Posterior vena cava (tissue), 2 donors: ENCODE data around the gene MYO16. TPM values are rescaled to one million over a fixed set of nuclear protein-coding genes. Genes with fewer than 3 reads are reported as not detected.

Experiments used
- DNase-seq: peaks from one replicate; pipeline ENCODE4 v3.0.0-alpha.2; 2020; ENCODE audit warnings: low spot score
- intact Hi-C, 2 donors: fragments of 100-400 bp; cut with DNase I; formaldehyde crosslinking; loops; one replicate each; pipeline versions ENCODE4 v1.14.1 to v1.14.2; 2022 to 2023
- total RNA-seq, 2 donors: library from RNA; stranded (reverse); fragmentation: NEBNext Ultra II Directional; extraction: Animal tissue kit (Norgen Biotek cat#: 25700); gene quantifications; one replicate each; pipeline ENCODE4 v1.2.1, GENCODE V29; 2021
- donor health status: DM: yes; HTN: yes; CAD: no.
- donor health status: DM: yes; HTN: yes; CAD: no.

The MYO16 gene
- total RNA-seq, 2 donors from 2014 or later: 0.09 to 0.43 TPM

DNA sequence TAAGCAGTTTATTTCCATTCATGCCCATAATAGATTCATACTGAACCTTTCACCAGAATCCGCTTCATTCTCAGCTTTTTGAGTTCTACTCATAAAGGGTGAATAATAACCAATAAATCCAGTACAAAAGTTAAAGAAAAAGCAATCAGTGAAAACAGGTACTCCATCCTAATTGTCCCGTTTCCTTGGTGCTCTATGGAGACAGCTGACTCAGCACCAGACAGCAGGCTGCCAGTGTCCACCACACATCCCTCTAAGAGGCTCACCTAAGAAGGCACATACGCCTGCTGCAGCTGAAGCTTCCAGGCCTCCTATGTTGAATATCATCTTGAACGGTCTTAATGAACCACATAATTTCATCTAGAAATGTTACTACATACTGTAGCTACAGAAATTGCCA is 27.3 kb downstream of the MYO16 start:
- intact Hi-C loops: no loop called here
- DNase-seq: no peak

DNA sequence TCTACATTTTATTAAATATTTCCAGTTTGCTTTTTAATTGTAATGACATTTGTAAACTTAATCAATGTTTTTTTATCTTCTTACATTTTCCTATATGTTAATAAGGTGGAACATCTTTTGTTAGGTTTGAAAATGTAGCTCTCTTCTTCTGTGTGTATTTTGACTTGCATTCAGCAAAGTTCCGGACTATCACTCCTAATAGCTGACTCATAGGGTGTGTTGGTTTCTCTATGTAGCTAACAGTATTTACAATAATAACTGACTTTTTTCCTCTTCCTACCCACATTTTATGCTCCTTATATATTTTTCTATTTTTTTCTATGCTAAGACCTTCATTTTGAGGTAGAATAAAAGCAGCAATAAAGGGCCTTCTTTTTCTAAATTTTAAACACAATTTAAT is 28.1 kb downstream of the MYO16 start:
- DNase-seq: no peak
- intact Hi-C loops: no loop called here

DNA sequence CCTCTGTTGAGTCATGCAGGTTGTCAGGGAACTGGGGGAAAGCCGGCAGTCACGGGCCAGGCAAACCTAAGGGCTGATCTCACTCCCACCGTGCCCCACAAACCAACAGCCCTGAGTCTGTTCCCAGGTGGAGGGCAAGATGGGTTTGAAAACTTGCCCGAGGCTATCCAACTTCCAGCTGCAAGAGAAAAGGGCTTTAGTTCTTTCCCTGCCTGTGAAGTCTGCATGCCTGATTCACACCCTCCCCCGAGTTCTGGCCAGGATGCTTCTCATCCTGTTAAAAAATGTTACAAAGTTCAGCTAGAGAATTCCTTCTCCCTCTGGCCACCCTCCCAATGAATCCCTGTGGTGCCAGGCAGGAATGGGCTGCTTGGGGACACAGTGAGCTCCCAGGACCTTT is 33.1 kb downstream of the MYO16 start:
- intact Hi-C loops: no loop called here
- DNase-seq: no peak

DNA sequence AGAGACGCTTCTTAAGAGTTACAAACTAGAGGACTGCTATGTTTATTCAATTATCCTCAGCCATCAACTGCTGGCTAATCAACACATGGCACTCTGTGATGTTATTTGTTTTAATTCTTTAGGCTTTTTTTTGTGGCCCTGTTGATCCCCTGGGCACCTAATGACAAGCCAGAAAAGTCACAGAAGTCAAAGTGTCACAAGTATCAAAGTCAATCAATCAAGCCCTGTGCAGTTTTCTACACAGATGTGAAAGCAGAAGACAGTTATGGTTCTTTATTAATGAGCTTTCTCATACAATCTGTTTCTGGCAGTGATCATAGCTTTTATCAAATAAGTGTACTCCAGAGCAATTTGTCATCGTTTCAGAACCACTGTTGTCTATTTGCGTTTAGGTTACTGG is 34.3 kb downstream of the MYO16 start:
- no peak for DNase-seq
- intact Hi-C loops: no loop called here

DNA sequence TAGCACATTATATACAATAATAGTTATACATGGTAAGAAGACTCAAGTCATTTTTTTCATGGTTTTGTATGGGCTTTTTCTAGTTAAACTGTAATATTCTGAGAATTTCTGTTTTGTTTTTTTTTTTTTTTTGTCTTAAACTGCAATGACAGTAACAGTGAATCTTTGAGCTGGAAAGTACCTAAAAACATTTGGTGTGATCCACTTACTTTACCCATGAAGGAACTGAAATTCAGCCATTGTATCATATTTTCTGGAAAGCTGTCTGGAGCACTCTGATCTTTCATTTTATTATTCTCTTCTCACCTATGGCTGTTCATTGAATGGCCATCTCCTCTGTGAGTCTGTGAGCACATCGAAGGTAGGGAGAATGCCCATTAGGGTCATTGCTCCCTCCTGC is 37.8 kb downstream of the MYO16 start:
- intact Hi-C loops: no loop called here
- DNase-seq: no peak

DNA sequence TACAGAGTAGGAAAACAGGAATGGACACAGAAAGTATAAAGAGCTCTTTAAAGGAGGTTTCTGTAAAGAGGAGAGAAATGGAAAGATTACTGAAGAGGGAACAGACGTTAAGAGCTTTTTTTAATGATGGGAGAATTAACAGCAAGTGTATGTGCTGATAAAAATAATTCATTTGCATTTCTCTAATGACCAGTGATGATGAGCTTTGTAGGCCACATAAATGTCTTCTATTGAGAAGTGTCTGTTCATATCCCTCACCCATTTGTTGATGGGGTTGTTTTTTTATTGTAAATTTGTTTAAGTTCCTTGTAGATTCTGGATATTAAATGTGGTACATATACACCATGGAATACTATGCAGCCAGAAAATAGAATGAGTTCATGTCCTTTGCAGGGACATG is 40.0 kb downstream of the MYO16 start:
- DNase-seq: no peak

GRCh38 chr13:108674346-108674745 is 44.9 kb downstream of the MYO16 start:
- no peak for DNase-seq
- intact Hi-C loops: no loop called here

More for the DNA sequence above, 40.0 kb downstream of the MYO16 start:
- intact Hi-C loops: no loop called here

GRCh38 chr13:108674771-108675170 is 45.4 kb downstream of the MYO16 start:
- intact Hi-C loops: no loop called here
- no peak for DNase-seq

DNA sequence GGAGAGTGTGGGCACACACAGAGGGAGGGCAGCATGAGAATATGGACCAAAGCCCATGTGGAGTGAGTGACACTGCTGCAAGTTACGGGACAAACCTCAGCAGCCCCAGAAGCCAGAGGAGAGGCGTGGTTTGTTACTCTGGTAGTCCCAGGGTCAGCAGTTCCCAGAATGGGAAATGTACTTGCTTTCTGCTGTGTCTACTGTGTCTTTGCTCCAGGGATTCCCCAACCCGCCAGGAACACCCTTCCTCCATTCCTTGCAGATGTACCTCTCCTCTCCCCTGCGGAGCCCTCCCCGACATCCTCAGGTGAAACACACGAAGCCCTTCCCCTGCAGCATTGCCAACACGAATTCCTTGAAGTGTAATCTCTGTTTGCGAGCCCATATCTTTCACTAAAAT is 47.2 kb downstream of the MYO16 start:
- intact Hi-C loops: no loop called here
- no peak for DNase-seq

DNA sequence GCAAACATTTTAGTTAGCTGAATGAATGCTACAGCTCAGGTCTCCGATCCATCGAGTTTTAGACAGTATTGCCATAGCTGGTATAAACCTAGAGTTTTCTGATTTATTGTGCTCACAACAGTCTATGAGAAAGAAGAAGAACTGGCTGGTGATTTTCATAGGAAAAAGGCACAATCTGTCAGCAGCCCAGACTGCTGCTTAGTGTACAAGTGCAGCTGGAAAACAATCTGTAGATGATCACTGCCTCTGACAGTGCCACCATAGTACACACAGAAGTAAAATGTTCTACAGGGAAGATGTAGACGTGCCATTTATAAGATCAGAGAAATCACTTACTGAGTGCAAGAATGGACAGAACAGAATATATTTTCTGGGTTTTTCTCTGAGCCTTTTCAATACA is 48.4 kb downstream of the MYO16 start:
- no peak for DNase-seq
- intact Hi-C loops: no loop called here

DNA sequence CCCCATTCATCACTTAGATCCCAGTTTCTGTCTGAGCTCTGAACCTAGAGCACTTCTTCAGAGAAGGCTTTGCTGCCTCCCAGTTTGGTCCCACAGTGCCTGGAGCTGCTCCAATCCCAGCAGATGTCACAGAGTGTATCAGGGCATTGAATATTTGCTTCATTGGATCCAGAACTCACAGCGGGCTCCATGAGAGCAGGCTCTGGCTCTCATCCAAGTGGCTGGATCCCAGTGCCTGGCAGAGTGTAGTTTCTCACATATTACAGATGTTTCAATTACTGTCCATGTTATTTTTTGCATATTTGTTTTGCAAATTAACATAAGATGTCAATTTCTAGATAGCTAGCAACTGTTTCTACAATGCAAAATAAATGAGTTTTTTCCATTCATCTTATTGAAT is 50.6 kb downstream of the MYO16 start:
- intact Hi-C loops: no loop called here

GRCh38 chr13:108681986-108682575 is 52.7 kb downstream of the MYO16 start:
- DNase-seq: no peak
- intact Hi-C loops: no loop called here

More for the DNA sequence above, 50.6 kb downstream of the MYO16 start:
- no peak for DNase-seq

DNA sequence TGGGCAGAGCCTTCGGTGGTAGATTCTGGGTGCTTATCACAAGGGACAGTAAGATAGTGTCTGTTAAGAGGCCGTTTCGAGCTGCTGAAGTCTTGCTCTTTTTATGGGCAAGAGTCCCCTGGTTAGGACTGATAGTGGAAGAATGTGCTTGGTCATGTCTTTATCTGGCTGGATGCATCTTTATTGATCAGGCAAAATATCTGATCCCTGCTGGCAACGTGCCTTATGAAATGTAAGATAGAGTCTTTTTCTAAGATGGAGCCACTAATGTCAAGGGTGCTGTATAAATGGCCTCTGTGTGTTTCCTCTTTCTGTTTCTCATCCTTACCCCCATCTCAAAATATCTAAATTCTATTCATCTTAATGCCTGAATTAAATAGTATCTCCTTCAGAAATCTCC is 53.3 kb downstream of the MYO16 start:
- intact Hi-C loops: no loop called here

DNA sequence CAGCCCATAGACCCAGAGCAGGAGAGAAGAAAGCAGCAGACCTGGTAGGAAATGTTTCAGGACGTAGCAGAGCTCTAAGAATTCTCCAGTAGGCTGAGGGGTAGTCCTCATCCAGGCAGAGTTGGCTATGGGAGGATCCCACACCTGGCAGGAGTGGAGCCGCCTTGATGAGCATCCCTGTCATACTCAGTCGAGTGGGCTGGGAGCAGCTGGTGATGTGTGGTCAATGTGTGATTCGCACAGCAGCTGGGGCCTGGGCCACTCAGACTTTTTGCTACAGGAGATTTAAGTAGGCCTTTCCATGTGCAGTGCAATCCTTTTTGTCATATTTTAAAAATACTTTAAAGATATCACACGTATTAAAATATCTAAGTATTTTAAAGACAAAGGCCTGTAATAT is 56.6 kb downstream of the MYO16 start:
- intact Hi-C loops: no loop called here
- DNase-seq: no peak

More for the DNA sequence above, 53.3 kb downstream of the MYO16 start:
- no peak for DNase-seq

DNA sequence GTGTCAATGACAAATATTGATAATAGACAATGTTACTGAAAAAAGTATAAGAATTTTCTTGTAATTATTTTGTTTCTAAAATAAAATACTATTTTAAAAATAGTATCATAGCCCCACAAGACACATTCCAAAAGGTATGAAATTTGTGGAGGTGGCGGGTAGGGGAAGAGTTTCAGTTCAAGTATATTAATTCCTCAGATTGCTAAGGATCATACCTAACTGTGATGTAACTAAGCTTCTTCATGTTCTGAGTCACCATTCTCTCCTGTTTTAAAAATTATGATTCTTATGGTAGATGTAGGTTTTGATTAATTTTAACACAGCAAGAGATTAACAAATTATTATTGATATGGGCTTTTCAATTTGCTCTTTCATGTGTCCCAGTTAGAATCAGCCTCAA is 61.3 kb downstream of the MYO16 start:
- intact Hi-C loops: no loop called here
- no peak for DNase-seq

DNA sequence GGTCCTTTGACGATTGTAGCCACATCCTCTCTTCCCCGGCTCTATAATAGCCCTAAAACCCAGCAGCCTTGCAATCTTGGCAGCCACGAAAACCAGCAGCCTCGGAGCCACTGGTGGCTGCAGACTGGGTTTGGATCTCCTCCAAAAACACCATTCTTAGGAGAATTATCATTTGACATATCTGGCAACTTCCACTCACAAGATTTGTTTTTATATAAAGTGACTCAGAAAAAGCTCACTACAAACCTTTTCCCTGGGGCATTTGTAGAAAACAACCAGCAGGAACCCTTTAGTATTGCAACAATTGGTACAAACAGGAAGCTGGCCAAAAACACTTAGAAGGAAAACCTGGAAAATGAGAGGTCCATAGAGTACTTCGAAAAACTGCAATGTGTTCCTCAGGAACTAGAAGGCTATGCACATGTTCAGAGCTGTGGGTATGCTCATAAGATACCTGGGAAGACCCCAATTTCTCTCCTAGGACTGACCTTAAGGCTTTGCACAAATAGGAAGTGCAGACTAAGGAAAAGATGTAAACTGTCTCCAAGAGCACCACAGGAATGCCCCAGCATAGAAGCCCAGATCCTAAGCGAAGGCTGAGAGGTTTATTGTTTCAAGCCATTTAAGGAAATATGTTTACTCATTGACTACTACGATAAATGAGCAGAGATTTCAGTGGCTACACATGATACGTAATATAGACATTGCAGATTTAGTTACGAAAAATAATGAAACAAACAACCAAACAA is 71.2 kb downstream of the MYO16 start:
- intact Hi-C loops: no loop called here
- no peak for DNase-seq

- no peak for DNase-seq
- intact Hi-C loops: no loop called here
Measured at GRCh38 chr13:108702171-108702570, 72.8 kb downstream of the MYO16 start.

GRCh38 chr13:108705031-108705430 is 75.6 kb downstream of the MYO16 start:
- intact Hi-C loops: no loop called here
- no peak for DNase-seq

- no peak for DNase-seq
- intact Hi-C loops: no loop called here
Measured at GRCh38 chr13:108707584-108707983, 78.2 kb downstream of the MYO16 start.

GRCh38 chr13:108708921-108709320 is 79.5 kb downstream of the MYO16 start:
- DNase-seq: no peak
- intact Hi-C loops: no loop called here

DNA sequence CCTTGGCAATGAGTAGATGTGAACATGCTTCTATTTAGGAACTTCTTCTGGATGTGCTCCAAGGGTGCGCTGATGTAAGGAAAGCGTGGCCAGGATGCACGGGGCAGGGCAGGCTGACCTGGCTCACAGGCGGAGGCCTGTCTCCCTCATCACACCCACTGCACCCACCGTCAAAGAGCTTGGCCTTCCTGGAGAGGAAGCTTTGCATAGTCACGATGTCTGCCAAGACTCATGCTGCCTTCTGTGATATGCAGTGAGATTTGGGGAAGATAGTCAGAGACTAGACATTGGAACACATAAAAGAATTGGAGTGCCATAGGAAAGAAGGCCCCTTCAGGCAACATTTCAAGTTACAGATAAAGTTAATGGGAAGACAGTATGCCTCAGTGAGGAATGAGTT is 82.0 kb downstream of the MYO16 start:
- no peak for DNase-seq
- intact Hi-C loops: no loop called here
